ENCODE data around the gene ATG7.
"Not testable (repeated sequence)": the region's sequence is repeated elsewhere in the genome, so short reads cannot be mapped to it uniquely, and the experiment has no call there.

The ATG7 gene

GRCh38 chr3:11581237-11582190, 309.3 kb downstream of the ATG7 start:
- DNase-seq (ENCODE audit: low read depth in 2 of 2, low spot score in 1 of 2), result no peak

DNA sequence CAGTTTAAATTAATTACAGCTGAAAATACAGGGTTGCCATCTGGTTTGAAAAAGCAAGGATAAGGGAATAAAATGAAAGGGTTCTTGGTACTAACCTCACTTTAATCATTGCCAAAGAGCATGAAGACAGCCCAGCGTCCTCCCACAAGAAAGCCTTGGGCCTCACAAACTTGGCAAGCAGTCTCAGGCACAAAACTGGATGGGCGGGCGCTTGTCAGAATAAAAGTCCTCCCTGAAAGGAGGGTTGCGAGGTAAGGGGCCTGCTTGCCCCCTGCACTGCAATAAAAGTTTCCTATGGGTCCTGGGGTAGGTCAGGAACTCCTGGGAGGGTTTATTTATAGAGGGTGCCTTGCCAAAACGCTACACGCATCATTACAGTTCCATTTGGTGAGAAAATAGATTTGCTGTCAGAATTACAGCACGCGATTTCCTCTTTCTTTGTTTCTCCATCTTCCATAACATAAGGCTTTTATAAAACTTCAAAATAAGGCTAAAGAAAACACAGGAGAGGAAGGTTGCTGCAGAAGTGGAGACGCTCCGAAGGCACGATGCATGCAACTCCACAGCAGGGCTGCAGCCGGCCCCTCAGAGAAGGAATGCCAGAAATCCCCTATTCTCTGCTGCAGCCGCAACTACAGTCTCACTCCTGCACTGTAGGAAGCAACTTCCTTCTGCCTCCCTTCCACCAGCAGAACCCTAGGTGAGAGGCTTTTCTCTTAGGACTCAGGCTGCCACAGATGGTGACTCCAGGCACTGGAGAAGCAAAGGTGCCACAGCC, 310.2 kb downstream of the ATG7 start:
- DNase-seq (ENCODE audit: low read depth in 2 of 2, low spot score in 1 of 2), result no peak

DNA sequence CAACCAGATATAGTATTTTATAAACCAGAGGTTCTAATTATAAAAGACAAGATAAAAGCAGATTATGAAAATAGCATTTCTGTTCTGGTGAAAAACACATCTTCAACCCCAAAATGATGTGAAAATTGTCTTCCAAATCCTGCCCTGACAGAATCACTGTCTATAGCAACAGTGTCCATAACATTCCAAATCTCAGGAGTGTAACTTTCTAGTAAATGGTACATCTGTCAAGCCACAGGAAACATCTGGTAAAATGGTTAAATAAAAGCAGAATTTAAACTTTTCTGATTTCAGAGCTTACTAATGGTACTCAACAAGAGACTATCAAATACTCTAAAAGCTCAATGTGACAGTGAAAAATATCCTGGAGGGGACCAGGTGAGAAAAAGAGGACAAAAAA, 311.0 kb downstream of the ATG7 start:
- DNase-seq (ENCODE audit: low read depth in 2 of 2, low spot score in 1 of 2), result no peak

DNA sequence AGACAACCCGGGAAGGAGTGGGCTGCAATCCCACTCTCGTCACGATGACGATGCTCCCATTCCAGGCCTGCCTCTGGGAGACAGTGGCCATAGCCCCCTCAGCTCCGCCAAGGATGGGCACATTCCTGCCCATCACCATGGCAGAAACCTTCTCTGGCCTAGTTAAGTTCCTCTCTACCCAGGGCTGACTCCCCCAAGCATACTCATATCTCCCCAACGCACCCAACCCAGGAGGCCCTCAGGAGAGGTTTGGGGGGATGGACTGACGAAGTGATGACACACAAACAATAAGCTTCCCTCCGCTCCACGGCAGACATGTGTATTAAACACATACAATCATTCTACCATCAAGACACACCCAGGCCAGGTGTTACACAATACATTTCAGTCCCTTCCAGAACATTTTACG, 311.4 kb downstream of the ATG7 start:
- DNase-seq (ENCODE audit: low read depth in 2 of 2, low spot score in 1 of 2), result no peak

DNA sequence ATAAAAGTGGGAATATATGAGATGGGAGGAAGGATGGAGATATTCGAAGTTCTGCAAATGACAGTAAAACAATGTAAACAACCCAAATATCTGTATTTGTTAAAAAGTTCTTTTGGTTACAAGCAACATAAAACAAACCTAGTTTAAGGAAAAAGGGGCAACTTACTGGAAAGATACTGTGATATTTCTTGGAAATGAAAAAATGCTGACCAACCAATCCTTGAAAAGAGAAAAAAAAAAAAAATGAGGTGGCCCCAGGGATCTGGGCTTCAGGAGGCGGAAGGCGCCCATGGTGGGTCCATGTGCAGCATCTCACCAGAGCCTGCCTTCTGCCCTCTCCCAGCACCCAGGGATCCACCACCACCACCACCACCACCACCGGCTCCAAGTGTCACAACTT, 312.4 kb downstream of the ATG7 start:
- no peak for DNase-seq (ENCODE audit: low read depth in 2 of 2, low spot score in 1 of 2)

- no peak for DNase-seq (ENCODE audit: low read depth in 2 of 2, low spot score in 1 of 2)
These were observed 315.6 kb downstream of the ATG7 start for GRCh38 chr3:11587766-11588165.

DNA sequence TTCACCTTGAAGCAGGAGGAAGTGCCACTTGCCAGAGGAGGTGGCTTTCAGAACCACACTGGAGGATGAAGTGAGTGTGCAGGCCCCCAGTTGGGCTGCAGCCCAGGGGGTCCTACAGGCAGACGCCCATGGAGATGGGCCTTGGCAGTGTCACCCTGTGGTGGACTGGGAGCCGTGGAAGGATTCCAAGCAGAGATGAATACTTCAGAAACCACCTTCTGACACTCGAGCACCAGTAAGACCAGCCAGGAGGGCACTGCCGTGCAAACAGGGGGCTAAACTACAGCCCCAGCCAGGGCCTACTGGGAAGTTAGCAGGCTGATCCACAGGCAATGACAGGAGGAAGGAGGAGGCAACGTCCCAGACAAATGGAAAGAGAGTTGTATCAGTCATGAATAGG, 316.1 kb downstream of the ATG7 start:
- DNase-seq (ENCODE audit: low read depth in 2 of 2, low spot score in 1 of 2), result no peak

DNA sequence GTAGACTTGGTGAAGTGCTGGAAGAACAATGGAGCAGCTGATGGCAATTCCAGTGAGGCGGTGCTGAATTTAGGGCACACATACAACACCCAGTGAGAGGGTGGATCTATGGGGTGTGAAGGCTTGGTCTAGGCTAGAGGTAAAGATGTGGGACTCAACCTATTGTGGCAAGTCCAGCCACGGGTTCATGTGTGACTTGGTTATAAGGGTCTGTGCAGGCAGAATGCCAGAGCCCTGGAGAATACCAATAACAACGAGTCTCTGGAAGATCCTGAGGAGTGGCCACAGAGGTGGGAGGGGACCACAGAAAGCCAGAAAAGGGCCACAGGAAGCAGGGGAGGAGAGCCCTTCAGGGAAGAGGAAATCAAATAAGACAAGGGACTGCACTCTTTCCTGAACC, 316.6 kb downstream of the ATG7 start:
- DNase-seq (ENCODE audit: low read depth in 2 of 2, low spot score in 1 of 2), result no peak

DNA sequence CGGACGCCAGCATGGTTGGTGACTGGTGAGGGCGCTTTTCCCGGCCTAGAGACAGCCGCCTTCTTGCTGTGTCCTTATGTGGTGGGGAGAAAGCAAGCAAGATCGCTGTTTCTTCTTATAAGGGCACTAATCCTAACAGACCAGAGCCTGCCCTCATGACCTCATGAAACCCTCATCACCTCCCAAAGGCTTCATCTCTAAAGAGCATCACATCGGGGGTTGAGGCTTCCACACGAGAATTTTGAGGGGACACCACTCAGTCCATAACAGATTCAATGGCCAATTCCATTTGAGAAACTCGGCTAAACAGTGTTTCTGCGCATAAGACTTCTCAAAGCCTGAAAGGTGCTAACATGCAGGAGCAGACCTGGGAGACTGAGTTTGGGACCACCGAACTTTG, 317.5 kb downstream of the ATG7 start:
- no peak for DNase-seq (ENCODE audit: low read depth in 2 of 2, low spot score in 1 of 2)

GRCh38 chr3:11591002-11591355, 318.8 kb downstream of the ATG7 start:
- DNase-seq (ENCODE audit: low read depth in 2 of 2, low spot score in 1 of 2), result no peak

GRCh38 chr3:11591391-11592282, 319.4 kb downstream of the ATG7 start:
- no peak for DNase-seq (ENCODE audit: low read depth in 2 of 2, low spot score in 1 of 2)

- no peak for DNase-seq (ENCODE audit: low read depth in 2 of 2, low spot score in 1 of 2)
These were observed 320.5 kb downstream of the ATG7 start for GRCh38 chr3:11592445-11593298.

- no peak for DNase-seq (ENCODE audit: low read depth in 2 of 2, low spot score in 1 of 2)
These were observed 321.3 kb downstream of the ATG7 start for GRCh38 chr3:11593318-11594034.

GRCh38 chr3:11595024-11595423, 322.8 kb downstream of the ATG7 start:
- DNase-seq (ENCODE audit: low read depth in 2 of 2, low spot score in 1 of 2), result not testable (repeated sequence)

- no peak for DNase-seq (ENCODE audit: low read depth in 2 of 2, low spot score in 1 of 2)
These were observed 324.2 kb downstream of the ATG7 start for GRCh38 chr3:11596387-11596786.

DNA sequence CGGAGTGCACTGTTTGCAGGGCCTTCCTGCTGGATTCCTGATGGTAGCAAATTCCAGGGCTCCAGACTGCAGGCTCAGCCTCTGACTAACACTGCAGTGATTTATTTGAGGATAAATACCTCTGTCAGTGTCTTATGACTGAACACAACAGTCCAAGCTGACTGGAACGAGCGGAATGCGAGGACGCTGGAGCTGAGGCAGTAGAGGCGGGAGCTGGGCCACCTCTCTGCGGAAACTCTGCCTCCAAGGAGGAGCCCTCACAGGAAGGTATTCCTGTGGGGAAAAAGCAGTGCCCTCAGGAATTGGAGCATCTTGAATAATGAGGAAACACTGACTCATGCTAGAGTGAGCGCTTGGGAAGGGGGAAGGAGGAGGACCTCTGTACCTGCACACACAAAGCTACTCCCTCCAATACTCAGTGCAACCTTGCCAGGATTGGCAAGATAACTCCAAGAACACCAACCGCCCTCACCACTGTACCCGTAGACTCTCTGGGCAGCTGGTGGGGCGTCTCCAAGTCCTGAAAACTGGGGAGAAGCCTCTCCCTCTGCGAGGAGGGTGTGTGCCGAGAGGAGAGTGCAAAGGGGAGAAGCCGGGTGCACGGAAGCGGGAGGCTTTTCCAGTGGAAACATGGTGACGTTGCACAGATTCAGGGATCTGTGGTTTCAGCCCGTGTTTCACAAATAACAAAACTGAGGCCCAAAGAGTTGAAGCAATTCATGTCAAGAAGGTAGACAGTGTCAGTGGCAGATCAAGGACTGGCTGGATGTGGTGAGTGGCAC, 328.5 kb downstream of the ATG7 start:
- DNase-seq (ENCODE audit: low read depth in 2 of 2, low spot score in 1 of 2), result no peak

GRCh38 chr3:11601446-11602238, 329.4 kb downstream of the ATG7 start:
- no peak for DNase-seq (ENCODE audit: low read depth in 2 of 2, low spot score in 1 of 2)

GRCh38 chr3:11602239-11602840, 330.1 kb downstream of the ATG7 start:
- DNase-seq (ENCODE audit: low read depth in 2 of 2, low spot score in 1 of 2), result no peak

Measured in stimulated activated CD8-positive, alpha-beta memory T cell treated with anti-CD3 and anti-CD28 coated beads, Interleukin-4, amount 100 ng/mL, for 1 hour (primary cell).